GM21447 (cell line): ENCODE data around the gene EVX2.

Experiments
- ATAC-seq: cut with Tn5 transposase; IDR thresholded peaks from one replicate; pipeline ENCODE4 v1.9.1; 2021; ENCODE audit not compliant: unreplicated experiment

The EVX2 gene

DNA sequence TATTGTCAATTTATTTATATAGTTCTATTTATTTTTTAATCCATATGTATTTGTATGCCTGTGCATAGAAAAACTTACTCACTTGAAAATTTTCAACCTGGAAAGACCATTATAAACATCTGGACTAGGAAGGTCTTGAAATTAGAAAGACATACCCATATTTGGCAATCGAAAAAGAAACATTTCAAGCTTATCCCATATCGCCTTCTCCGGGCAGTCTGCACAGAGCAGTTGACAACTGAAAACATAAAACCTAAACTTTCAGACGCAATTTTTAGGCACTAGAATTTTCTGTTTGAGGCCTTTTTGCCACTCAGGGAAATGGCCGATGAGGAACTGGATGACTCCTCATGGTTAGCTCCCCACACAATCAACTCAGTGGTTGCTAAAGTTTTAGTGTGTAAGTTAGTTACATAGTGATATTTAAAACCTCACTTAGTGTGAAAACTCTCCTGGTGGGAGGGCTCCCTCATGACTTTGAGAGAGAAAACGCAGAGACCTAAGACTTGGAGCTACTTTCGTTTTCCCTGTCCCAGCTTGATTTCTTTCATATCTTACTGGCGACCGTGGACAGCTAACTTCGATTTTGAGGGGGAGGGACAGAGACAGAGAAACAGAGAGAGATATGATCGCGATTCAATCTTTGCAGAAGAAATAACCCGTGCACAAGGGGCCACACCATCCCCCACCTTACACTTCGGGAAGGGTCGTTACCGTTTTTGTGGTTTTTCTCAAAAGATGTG lies 12.7 kb upstream of the EVX2 start:
- ATAC-seq, result no peak

DNA sequence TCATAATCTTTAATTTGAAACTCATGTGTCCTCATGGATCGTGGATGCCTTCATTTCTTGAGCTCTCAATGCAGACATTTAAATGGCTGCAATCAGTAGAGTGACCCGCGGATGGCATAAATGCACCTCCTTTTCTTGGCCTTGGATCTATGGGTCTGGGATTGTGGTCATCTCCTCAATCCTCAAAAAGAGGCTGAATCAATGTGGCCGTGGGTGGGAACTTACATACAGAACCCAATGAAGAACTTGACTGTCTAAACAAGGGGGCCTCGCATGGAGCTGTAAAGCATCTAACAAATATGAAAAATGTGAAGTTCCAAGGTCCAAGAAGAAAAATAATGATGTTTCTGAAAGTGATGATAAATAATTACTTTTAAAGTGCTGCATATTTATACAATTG lies 11.7 kb upstream of the EVX2 start:
- no peak for ATAC-seq

DNA sequence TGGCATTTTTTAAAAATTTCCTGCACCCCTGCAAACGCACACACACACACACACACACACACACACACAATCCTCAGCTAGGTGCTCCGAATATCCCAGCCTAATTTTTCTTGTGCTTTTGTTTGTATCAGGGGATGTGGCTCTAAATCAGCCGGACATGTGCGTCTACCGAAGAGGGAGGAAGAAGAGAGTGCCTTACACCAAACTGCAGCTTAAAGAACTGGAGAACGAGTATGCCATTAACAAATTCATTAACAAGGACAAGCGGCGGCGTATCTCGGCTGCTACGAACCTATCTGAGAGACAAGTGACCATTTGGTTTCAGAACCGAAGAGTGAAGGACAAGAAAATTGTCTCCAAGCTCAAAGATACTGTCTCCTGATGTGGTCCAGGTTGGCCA lies 10.6 kb upstream of the EVX2 start:
- ATAC-seq, result no peak

DNA sequence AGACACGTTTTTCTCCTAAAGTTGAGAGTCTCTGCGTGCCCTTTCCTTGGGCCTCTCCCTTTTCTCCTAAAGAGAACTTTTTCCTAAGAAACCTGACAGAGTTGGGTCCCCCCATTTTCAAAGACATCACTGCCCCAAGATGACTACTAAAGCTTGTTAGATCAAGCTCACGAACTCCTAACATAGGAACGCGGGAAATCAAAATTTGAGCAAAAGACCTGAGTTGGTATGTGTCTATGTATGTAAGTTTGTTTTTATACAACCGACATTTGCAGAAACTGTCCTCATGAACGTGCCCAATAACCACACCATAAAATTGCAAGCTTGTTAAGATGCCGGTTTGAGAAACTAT lies 10.1 kb upstream of the EVX2 start:
- no peak for ATAC-seq

DNA sequence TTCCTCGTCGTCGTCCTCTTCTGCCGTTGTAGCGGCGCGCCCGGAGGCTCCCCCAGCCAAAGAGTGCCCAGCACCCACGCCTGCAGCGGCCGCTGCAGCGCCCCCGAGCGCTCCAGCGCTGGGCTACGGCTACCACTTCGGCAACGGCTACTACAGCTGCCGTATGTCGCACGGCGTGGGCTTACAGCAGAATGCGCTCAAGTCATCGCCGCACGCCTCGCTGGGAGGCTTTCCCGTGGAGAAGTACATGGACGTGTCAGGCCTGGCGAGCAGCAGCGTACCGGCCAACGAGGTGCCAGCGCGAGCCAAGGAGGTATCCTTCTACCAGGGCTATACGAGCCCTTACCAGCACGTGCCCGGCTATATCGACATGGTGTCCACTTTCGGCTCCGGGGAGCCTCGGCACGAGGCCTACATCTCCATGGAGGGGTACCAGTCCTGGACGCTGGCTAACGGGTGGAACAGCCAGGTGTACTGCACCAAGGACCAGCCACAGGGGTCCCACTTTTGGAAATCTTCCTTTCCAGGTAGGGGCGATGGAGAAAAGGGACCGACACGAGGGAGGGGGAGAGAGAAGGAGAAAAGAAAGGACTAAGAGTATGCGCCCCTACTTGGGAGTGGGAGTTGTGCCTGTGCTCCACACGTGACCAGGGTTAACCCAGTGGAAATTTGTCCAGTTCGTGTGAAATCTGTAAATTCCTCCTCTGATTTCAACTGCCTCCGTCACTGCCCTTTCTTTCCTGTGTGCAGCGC lies 9.6 kb upstream of the EVX2 start:
- ATAC-seq, result no peak

DNA sequence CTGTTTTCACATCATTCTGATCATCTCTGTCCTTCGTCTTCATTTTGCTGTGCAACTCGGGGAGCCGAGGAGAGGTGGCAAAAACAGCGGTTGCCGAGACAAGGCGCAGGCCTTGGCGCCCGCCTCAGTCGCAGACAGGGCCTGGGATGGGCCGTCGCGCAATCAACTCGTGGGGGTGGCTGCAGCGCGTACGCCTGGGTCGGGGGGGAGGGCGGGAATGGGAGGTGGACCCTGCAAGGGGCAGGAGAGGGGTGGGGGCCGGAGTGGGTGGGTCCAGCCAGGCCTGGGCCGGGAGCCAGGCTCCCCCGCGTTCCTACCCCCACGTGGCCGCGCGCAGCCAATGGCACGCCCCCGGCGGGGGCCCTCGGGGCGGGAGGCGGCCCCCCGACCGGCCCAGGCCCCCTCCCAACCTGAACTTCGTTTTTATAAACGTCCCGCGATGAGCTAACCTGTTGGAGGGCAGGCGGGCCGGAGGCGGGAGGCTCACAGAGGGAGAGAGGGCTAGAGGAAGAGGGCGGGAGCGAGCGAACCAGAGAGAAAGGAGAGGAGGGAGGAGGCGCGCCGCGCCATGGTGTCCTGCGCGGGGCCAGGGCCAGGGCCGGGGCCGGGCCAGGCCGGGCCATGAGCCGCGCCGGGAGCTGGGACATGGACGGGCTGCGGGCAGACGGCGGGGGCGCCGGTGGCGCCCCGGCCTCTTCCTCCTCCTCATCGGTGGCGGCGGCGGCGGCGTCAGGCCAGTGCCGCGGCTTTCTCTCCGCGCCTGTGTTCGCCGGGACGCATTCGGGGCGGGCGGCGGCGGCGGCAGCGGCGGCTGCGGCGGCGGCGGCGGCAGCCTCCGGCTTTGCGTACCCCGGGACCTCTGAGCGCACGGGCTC lies 8.7 kb upstream of the EVX2 start, which contains the start of gene HOXD13:
Gene HOXD13 (plus strand): TSS at position 452 of the 875 bp plus-strand sequence. CDS start 170 bp downstream, at position 622.
- ATAC-seq, result no peak

DNA sequence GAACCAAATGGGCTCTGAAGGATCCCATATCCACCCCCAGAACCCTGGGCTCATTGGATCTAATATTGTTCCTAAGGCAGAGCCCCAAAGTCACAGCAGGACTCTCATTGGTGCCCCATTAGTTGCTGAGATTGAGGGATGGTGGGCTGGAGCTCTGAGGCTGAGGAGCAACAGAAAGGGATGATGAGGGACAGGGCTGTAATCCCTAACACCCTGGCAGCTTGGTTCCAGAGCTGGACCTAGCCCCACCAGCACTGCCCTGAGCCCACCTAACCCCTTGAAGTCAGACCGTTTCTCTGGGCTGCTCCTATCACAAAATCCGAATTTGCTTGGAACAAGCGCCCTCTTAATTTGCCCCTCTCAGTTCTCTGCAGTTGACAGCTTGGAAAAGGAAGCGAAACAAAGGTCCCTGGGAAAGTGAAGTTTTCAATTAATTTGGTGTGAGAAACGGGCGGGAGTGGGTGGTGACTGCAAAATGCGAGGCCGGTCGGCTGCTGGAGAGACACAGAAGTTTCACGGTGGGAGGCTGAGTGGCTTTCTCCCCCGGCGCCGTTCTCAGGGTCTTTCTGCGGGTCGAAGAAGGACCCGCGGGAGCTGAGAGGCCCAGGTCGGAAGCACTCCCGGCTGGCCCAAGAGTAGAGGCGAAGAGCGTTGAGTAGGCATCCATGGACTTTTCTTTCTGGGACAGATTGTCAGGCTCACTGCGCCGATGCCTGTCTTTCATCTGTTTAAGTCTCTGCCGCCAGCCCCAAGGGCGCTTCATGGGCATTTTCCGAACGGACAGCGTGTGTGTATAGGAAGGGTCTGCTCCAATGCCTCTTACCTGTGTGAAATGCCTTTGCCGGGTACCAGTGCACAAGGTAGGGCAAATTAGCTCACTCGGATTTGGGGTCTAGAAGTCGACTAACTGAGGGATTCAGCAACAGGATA lies 7.8 kb upstream of the EVX2 start:
- ATAC-seq, result no peak

DNA sequence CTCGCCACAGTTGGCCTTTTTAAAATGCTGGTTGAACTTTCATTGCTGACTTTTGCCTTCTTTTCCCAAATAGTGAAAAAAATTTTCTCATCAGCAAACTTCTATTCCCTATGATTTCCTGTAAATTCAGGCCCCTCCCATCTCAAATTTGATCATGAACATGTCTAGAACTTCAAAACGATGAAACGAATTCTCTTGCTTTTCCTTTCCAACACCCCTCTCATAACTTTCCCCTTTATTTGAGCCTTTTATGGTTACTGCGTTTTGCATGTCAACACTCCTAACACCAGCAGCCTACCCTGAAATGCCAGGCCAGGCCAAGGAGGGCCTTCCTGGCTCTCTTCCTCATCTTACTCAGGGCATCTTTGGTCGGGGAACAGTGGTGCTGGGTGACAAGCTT lies 7.1 kb upstream of the EVX2 start:
- no peak for ATAC-seq

DNA sequence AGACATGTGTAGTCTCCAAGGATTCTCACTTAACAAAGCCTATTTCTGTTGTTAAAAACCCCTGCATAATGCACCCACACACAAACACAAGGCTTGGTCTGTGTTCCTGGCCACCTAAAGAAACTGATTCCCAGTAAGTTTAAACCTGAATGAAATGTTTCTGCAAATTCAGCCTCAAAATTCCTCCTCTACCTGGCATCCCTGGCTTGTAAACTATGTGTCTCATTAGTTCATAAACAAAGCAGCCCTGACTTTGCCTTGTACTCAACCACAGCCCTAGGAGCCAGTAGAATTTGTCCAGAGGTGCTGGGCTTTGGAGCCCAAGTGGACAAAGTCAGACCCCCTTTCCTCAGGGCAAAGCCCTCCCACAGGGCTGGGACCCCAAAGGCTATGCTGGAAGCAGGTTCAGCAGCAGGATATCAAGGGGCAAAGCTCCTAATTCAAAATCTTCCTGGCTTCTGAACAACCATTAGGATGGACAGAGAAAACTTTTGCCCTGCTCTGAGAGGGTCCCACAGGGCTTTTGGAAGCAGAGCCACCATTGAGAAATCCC lies 6.2 kb upstream of the EVX2 start:
- no peak for ATAC-seq

DNA sequence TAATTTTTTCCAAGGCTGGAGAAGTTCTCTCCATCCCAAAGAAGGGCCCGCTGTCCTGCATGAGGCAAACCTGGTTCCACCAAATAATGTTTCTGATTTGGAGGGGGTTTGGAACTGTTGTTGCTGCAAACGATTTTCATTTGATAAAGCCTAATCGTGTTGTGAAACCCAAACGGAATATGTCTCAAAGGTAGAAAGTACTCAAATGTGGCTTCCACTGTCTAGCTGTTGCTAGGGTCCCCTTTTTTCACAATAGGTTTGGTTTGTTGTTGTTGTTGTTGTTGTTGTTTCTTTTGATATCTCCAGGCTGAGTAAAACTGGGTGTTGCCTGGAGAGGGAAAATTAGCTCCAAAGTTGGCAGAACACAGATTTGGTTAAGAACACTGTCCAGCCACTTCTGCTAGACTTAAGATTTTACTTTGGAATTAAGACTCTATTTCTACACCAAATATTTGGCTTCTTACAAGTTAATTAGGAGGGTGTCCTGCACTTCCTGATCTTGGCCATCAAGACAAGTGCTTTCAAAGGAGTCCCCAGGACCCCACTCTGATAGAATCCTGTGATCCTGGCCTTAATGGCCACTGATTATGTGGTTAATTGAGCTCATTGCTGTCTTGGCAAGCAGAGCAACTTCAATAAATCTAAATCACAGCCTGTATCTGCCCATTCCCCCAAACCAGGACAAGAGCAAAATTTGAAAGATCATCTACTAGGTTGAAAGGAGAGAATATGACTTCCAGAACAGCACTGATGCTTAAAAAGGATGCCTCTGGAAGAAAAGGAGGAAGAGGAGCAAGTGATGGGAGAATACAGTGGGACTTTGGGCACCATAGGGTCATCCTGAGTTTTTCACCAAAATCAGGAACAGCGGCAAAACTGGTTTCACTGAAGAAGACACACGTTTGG lies 5.4 kb upstream of the EVX2 start:
- ATAC-seq, result no peak

DNA sequence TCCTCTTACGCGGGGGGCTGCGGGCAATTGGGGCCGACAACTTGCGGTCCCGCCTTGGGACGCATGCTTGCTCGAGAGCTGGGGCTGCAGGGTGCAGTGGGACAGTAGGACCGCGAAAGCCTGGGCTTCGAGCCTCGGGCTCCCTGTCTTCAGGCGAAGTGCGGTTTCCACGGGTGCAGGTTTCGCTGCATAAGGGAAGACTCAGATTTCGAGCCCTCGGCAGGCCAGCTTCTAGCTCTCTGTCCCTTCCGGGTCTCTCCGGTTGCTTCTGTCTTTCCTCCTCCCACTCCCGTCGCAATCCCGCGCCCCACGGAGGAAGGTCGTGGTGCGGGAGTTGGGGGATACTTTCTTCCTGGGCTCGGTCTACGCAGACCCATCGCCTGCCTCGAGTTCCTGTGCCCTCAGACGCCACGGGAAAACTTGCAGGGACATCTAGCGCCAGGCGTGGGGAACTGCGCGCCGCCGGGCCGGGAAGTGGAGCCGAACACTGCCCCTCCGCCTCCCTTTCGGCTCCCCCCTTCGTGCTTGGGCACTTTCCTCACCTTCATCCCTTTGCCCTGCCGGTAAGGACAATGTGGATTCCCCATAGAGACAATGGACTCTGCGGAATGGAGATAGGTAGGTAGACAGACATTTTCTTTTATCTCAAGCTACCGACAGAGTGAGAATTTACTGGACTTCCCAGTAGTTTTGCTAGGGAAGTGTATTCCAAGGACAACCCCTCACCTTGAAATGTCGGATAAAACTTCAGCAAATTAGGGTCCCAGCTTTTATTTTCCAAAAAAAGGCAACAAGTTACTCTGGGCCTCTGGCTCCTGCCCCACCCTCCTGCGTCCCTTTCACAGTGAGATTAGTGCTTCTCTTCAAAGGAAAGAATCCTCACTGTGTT lies 4.5 kb upstream of the EVX2 start:
- ATAC-seq, result no peak

DNA sequence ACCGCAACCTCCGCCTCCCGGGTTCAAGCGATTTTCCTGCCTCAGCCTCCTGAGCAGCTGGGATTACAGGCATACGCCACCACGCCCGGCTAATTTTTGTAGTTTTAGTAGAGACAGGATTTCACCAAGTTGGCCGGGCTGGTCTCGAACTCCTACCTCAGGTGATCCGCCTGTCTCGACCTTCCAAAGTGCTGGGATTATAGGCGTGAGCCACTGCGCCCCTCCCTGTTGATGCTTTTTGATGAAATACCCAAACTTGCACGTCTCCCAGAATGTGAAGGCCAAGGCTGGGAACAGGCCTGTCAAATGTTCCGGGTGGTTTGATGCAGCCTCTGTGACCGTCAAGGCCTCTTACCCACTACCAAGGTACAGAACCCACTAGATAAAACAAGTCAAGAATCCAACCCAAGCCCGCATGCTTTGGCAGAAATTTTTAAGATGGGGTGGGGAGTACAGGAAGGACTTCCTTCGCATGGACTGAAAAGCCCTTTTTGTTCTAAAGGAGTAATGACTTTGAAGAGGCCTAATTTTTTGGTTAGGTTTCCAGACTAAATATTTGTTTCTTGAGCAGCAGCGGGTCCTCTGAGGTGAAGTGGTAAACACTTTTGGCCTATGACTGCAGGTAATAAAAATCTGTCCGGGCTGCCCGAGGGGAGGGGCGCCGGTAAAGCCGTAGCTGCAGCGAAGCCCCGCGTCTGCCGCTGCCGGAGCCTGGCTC lies 3.7 kb upstream of the EVX2 start:
- no peak for ATAC-seq

DNA sequence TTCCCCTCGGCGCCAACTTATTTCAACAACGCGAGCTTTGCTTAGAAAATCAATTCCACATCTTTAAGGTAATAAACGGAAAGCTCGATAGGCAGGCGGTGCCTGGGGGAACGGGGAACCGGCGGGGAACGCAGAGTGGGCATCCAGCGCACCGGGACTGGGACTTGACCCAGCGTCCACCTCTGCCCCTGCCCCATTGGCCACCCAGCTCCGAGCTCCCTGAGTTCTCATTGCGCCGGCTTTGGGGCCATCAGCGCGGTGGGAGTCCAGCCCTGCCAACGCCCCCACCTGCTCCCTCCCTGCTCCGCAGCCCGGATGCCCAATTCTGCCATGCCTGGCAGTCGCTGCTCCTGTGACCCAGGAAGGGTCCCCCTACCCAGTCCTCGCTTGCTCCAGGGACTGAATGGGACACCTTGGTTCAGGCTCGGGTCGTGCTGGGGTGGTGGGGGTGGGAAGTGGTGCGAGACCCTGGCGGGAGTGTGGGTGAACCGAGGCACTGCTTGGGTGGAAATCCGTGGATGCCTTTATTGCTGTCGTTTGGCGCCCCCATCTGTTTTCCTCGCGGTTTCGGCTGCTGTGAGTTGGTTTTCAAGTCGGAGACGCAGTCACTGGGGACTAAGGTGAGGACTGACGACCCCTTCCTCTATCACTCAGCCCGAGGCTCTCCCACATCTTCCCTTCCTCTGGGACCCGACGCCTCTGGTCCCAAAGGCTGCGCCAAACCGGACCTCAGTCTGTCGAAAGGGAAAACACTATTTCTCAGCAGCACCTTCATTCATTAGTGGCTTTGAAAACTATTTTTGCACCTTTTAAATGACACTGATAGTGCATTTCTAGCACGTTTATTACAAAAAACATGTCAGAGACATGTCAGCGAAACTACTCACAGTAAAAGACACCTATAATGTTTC lies 2.4 kb upstream of the EVX2 start:
- no peak for ATAC-seq

DNA sequence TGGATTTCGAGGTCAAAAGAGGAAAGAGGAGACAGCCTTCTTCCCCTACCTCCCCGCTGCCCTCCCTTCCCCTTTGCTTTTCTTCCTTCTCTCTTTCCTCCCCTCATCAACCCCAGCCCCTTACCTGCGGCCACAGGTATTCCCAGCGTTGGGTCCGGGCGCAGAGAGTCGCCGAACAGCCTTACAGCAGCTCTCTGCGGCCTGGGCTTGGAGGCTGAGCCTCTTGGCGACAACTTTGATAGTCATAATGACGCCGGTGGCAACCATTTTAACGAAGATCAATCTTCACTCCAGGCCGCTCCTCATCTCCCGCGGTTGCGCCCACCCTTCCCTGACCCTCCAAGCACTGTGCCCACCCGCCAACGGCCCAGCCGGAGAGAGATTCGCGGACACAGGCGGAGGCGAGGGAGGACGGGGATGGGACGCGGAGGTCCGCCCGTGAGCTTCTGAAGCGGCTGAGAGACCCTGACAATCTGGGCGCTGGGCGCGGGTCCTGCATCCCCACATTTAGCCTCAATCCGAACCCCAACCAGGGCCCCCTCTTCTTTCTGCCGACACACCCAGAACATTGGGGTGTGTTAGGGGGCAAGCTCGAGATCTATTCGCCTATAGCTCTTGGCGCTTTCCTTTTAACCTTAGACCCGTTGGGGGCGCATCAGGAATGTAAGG lies 1.5 kb upstream of the EVX2 start:
- ATAC-seq, result no peak

DNA sequence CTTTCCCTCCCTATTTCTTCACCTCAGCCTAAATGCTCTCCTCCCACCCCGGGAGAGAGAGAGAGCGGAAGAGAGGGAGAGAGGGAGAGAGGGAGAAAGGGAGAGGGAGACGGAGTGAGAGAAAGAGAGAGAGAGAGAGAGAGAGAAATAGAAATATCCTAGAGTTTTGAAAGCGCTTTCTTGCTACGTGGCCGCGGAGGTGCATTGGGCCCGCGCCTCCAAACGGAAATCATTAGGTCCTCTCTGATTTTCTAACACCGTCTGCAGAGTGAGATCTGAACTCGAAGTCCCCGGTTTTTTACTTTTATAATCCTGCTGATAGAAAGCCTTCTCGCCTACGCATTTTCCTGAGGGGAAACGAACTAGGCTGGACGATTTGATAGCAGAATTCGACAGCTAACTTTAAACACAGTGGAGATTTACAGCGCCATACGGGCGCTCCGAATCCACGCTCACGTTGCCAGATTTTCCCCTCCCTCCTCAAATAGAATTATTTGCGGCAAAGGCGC lies 903 bp upstream of the EVX2 start:
- ATAC-seq, result no peak
